NCI-H82 treated with DMSO at 0.1 percent for 48 hours (cell line): ENCODE measurements around the gene PCDHGB5.
"Not testable (repeated sequence)": the region's sequence is repeated elsewhere in the genome, so short reads cannot be mapped to it uniquely, and the experiment has no call there.

Source experiments
- DNase-seq: peaks from one replicate; lab custom pipeline; 2025; ENCODE audit not compliant: unreplicated experiment; lab: John Stamatoyannopoulos, UW

The PCDHGB5 gene

GRCh38 chr5:141409598-141410306 is 12.0 kb downstream of the PCDHGB5 start:
- DNase-seq: no peak

GRCh38 chr5:141411575-141411974 is 13.8 kb downstream of the PCDHGB5 start:
- no peak for DNase-seq

DNA sequence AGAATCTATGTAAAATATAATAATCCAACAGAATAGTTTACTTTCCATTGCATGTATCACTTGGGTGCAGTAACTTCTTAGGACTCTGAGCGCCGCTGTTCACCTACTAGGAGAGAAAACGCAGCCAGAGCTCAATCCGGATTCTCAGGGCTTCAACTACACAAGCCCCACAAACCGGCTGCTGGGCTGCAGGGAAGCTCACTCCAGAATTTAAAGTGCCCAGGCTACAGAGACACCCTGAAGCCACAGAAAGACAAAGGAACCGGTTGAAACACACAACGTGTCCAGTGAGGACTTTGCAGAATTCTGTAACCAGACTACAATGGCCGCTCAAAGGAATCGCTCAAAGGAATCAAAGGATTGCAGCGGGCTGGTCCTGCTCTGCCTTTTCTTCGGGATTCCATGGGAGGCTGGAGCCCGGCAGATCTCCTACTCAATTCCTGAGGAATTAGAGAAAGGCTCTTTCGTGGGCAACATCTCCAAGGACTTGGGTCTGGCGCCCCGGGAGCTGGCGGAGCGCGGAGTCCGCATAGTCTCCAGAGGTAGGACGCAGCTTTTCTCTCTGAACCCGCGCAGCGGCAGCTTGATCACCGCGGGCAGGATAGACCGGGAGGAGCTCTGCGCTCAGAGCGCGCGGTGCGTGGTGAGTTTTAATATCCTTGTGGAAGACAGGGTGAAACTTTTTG is 15.2 kb downstream of the PCDHGB5 start, which contains the start of gene PCDHGA10:
PCDHGA10 (plus strand) TSS at position 134 of the 686 bp plus-strand sequence; CDS start at position 323, 189 bp downstream.
- no peak for DNase-seq

GRCh38 chr5:141413540-141414069 is 15.9 kb downstream of the PCDHGB5 start:
- DNase-seq: no peak

- DNase-seq: not testable (repeated sequence)
Measured at GRCh38 chr5:141414548-141415274, 17.0 kb downstream of the PCDHGB5 start.

GRCh38 chr5:141415275-141415618 is 17.5 kb downstream of the PCDHGB5 start:
- not testable (repeated sequence) for DNase-seq

GRCh38 chr5:141417494-141418172 is 19.9 kb downstream of the PCDHGB5 start, which contains the start of gene PCDHGB7:
PCDHGB7 (plus strand) TSS chr5:141417677; CDS start chr5:141417860, 183 bp downstream.
- DNase-seq: not testable (repeated sequence)

DNA sequence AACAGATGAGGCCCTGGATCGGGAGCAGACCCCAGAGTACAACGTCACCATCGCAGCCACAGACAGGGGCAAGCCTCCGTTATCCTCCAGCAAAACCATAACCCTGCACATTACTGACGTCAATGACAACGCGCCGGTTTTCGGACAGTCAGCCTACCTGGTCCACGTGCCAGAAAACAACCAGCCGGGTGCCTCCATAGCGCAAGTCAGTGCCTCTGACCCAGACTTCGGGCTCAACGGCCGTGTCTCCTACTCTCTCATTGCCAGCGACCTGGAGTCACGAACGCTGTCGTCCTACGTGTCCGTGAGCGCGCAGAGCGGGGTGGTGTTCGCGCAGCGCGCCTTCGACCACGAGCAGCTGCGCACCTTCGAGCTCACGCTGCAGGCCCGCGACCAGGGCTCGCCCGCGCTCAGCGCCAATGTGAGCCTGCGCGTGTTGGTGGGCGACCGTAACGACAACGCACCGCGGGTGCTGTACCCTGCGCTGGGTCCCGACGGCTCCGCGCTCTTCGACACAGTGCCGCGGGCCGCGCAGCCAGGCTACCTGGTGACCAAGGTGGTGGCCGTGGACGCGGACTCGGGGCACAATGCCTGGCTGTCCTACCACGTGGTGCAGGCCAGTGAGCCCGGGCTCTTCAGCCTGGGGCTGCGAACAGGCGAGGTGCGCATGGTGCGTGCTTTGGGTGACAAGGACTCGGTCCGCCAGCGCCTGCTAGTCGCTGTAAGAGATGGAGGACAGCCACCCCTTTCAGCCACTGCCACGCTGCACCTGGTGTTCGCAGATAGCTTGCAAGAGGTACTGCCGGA is 21.5 kb downstream of the PCDHGB5 start:
- no peak for DNase-seq

DNA sequence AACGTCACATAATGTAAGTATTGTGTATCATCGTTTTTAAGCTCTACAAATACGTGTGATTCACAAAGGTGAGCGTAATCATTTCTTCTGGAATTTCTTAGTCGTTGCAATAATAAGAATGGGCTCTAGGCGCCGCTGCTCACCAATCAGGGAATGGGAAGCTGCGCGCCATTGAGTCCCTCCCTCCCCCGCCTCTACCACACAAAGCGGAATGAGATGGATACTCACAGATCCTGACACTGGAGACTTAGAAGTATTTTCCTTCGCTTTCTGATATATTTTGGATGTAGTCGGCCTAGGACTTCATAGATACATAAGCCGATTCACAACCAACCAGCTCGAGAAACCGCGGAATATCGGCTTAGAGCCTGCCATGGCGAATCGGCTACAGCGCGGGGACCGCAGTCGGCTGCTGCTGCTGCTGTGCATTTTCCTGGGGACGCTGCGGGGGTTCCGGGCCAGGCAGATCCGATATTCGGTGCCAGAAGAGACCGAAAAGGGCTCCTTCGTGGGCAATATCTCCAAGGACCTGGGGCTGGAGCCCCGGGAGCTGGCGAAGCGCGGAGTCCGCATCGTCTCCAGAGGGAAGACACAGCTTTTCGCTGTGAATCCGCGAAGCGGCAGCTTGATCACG is 23.2 kb downstream of the PCDHGB5 start, which contains the start of gene PCDHGA11:
PCDHGA11 (plus strand) TSS at position 197 of the 634 bp plus-strand sequence; CDS start at position 374, 177 bp downstream.
- no peak for DNase-seq

DNA sequence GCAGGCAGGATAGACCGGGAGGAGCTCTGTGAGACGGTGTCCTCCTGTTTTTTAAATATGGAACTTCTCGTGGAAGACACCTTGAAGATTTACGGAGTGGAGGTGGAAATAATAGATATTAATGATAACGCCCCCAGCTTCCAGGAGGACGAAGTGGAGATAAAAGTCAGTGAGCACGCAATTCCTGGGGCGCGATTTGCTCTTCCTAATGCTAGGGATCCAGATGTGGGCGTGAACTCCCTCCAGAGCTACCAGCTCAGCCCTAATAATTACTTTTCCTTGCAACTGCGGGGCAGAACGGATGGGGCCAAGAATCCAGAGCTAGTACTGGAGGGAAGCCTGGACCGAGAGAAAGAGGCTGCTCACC is 23.7 kb downstream of the PCDHGB5 start:
- no peak for DNase-seq

DNA sequence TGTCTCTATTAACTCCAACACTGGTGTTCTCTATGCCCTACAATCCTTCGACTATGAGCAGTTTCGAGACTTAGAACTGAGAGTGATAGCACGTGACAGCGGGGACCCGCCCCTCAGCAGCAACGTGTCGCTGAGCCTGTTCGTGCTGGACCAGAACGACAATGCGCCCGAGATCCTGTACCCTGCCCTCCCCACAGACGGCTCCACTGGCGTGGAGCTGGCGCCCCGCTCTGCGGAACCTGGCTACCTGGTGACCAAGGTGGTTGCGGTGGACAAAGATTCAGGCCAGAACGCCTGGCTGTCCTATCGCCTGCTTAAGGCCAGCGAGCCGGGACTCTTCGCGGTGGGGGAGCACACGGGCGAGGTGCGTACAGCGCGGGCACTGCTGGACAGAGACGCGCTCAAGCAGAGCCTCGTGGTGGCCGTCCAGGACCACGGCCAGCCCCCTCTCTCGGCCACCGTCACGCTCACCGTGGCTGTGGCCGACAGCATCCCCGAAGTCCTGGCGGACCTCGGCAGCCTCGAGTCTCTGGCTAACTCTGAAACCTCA is 25.1 kb downstream of the PCDHGB5 start:
- DNase-seq: no peak

GRCh38 chr5:141427783-141428426 is 30.2 kb downstream of the PCDHGB5 start:
- DNase-seq: no peak

DNA sequence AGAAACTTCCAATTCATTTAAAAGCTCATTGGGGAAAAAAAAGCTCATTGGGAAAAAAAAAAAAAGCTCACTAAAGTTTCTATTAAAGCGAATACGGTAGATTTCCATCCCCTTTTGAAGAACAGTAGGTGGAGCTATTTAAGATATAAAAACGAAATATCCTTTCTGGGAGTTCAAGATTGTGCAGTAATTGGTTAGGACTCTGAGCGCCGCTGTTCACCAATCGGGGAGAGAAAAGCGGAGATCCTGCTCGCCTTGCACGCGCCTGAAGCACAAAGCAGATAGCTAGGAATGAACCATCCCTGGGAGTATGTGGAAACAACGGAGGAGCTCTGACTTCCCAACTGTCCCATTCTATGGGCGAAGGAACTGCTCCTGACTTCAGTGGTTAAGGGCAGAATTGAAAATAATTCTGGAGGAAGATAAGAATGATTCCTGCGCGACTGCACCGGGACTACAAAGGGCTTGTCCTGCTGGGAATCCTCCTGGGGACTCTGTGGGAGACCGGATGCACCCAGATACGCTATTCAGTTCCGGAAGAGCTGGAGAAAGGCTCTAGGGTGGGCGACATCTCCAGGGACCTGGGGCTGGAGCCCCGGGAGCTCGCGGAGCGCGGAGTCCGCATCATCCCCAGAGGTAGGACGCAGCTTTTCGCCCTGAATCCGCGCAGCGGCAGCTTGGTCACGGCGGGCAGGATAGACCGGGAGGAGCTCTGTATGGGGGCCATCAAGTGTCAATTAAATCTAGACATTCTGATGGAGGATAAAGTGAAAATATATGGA is 32.8 kb downstream of the PCDHGB5 start, which contains the start of gene PCDHGA12:
PCDHGA12 (plus strand) TSS at position 176 of the 782 bp plus-strand sequence; CDS start at position 429, 253 bp downstream.
- DNase-seq: no peak

GRCh38 chr5:141431286-141431685 is 33.5 kb downstream of the PCDHGB5 start:
- no peak for DNase-seq

- DNase-seq: not testable (repeated sequence)
Measured at GRCh38 chr5:141432308-141432707, 34.6 kb downstream of the PCDHGB5 start.

GRCh38 chr5:141432726-141433125 is 35.0 kb downstream of the PCDHGB5 start:
- DNase-seq: not testable (repeated sequence)

- no peak for DNase-seq
Measured at GRCh38 chr5:141434006-141434405, 36.3 kb downstream of the PCDHGB5 start.

- no peak for DNase-seq
Measured at GRCh38 chr5:141437221-141437620, 39.5 kb downstream of the PCDHGB5 start.
